Measurements from ENCODE around the gene S1PR5.

Gene S1PR5

GRCh38 chr19:10520652-10521318 is 3.5 kb upstream of the S1PR5 start:
- H3K4me1 ChIP-seq = peaks cover 24 to 48% (median 39%) of the 10 kb centered on the region in 10 experiments
- no peaks in the 10 kb centered on the region for H4K20me1 ChIP-seq
- H3K36me3 ChIP-seq = no peaks in the 10 kb centered on the region
- TF ChIP-seq Cebpa-rat (IDR thresholded peaks at IDR 0.05) = no peak
- H3K9me3 ChIP-seq (replicated peaks in 1 of 11) = no peaks in the 10 kb centered on the region
- peaks cover 0 to 29% (median 3%) of the 10 kb centered on the region in 11 experiments; a peak in 7 of 22 replicates for H3K27me3 ChIP-seq
- no peak overlapping the region for H3K9ac ChIP-seq
- H3K27ac ChIP-seq = no peak overlapping the region
- no peak overlapping the region for H3K4me2 ChIP-seq
- no peak overlapping the region for H3K4me3 ChIP-seq

- no peak overlapping the region for H3K27ac ChIP-seq
- H3K9ac ChIP-seq = peak overlapping the region in 3 of 11 experiments; percentile 73 to 78 (median 77); a peak in 2 of 22 replicates
- H3K4me2 ChIP-seq = peak overlapping the region in 9 of 11 experiments; percentile 90 to 99 (median 97); a peak in 19 of 22 replicates
- no peaks in the 10 kb centered on the region; a peak in 1 of 22 replicates for H4K20me1 ChIP-seq
- H3K4me3 ChIP-seq = no peak overlapping the region
- TF ChIP-seq Cebpa-rat (IDR thresholded peaks at IDR 0.05) = no peak
- peaks cover 24 to 62% (median 50%) of the 10 kb centered on the region in 10 experiments for H3K4me1 ChIP-seq
- peaks cover 0 to 29% (median 3%) of the 10 kb centered on the region in 11 experiments; a peak in 7 of 22 replicates for H3K27me3 ChIP-seq
- H3K36me3 ChIP-seq = no peaks in the 10 kb centered on the region; a peak in 1 of 22 replicates
- H3K9me3 ChIP-seq (replicated peaks in 1 of 11) = no peaks in the 10 kb centered on the region
Observed at GRCh38 chr19:10519421-10519820, 2.2 kb upstream of the S1PR5 start.

- peaks cover 0 to 35% (median 3%) of the 10 kb centered on the region in 11 experiments; a peak in 7 of 22 replicates for H3K27me3 ChIP-seq
- H3K4me2 ChIP-seq = peak overlapping the region; percentile 90 to 100 (median 97)
- H3K4me3 ChIP-seq = peak overlapping the region; percentile 56 to 74 (median 67)
- no peak for TF ChIP-seq Cebpa-rat (IDR thresholded peaks at IDR 0.05)
- H4K20me1 ChIP-seq = no peaks in the 10 kb centered on the region; a peak in 1 of 22 replicates
- no peaks in the 10 kb centered on the region for H3K9me3 ChIP-seq (replicated peaks in 1 of 11)
- H3K36me3 ChIP-seq = peaks cover 0 to 5% (median 0%) of the 10 kb centered on the region in 11 experiments; a peak in 2 of 22 replicates
- H3K9ac ChIP-seq = peak overlapping the region in 9 of 11 experiments; percentile 6 to 78 (median 69); a peak in 15 of 22 replicates
- H3K4me1 ChIP-seq = peaks cover 24 to 66% (median 55%) of the 10 kb centered on the region in 10 experiments
- H3K27ac ChIP-seq = peak overlapping the region in 2 of 11 experiments; percentile 3 to 20; a peak in 5 of 22 replicates
Observed at GRCh38 chr19:10518444-10519361, 1.5 kb upstream of the S1PR5 start.

- H3K27ac ChIP-seq = peak overlapping the region in 8 of 11 experiments; percentile 1 to 60 (median 28); a peak in 9 of 22 replicates
- H3K4me2 ChIP-seq = peak overlapping the region; percentile 90 to 100 (median 97)
Observed at GRCh38 chr19:10517760-10518443, 655 bp upstream of the S1PR5 start.

GRCh38 chr19:10516671-10517286 is 468 bp downstream of the S1PR5 start:
- H3K4me2 ChIP-seq = peak overlapping the region; percentile 90 to 100 (median 97)
- peak overlapping the region; percentile 42 to 78 (median 68); a peak in 21 of 22 replicates for H3K9ac ChIP-seq
- no peaks in the 10 kb centered on the region for H3K9me3 ChIP-seq (replicated peaks in 1 of 11)
- H3K36me3 ChIP-seq = peaks cover 0 to 8% (median 0%) of the 10 kb centered on the region in 11 experiments; a peak in 2 of 22 replicates
- H4K20me1 ChIP-seq = no peaks in the 10 kb centered on the region; a peak in 1 of 22 replicates
- H3K4me3 ChIP-seq = peak overlapping the region; percentile 56 to 74 (median 67)
- TF ChIP-seq Cebpa-rat (IDR thresholded peaks at IDR 0.05) = no peak
- peak overlapping the region in 7 of 11 experiments; percentile 12 to 60 (median 38); a peak in 12 of 22 replicates for H3K27ac ChIP-seq
- peaks cover 0 to 36% (median 3%) of the 10 kb centered on the region in 11 experiments; a peak in 7 of 22 replicates for H3K27me3 ChIP-seq
- peaks cover 33 to 81% (median 67%) of the 10 kb centered on the region in 10 experiments for H3K4me1 ChIP-seq

More at GRCh38 chr19:10517760-10518443, 655 bp upstream of the S1PR5 start:
- Histone ChIP-seq H3K4me1 (peaks cover 24 to 70% (median 55%) of the 10 kb centered on the region in 10 experiments), H4K20me1 (no peaks in the 10 kb centered on the region; a peak in 1 of 22 replicates), H3K4me3 (peak overlapping the region; percentile 56 to 74 (median 67)), H3K36me3 (peaks cover 0 to 8% (median 0%) of the 10 kb centered on the region in 11 experiments; a peak in 2 of 22 replicates), H3K9ac (peak overlapping the region; percentile 42 to 78 (median 68); a peak in 21 of 22 replicates), H3K9me3 (replicated peaks in 1 of 11) (no peaks in the 10 kb centered on the region), H3K27me3 (peaks cover 0 to 36% (median 3%) of the 10 kb centered on the region in 11 experiments; a peak in 7 of 22 replicates)
- no peak for TF ChIP-seq Cebpa-rat (IDR thresholded peaks at IDR 0.05)

GRCh38 chr19:10516064-10516385 is 1.2 kb downstream of the S1PR5 start:
- Histone ChIP-seq H3K4me1 (peaks cover 33 to 88% (median 71%) of the 10 kb centered on the region in 10 experiments), H3K4me3 (0 out of 20 replicates have a peak overlapping the region, but pooled peaks of 1 of the 10 experiments have one; percentile 59), H3K27me3 (peaks cover 0 to 36% (median 3%) of the 10 kb centered on the region in 11 experiments; a peak in 7 of 22 replicates), H3K36me3 (peaks cover 0 to 8% (median 0%) of the 10 kb centered on the region in 11 experiments; a peak in 2 of 22 replicates), H3K27ac (no peak overlapping the region), H4K20me1 (no peaks in the 10 kb centered on the region; a peak in 1 of 22 replicates), H3K4me2 (peak overlapping the region in 9 of 11 experiments; percentile 90 to 99 (median 97); a peak in 18 of 22 replicates), H3K9me3 (replicated peaks in 1 of 11) (no peaks in the 10 kb centered on the region), H3K9ac (peak overlapping the region in 5 of 11 experiments; percentile 2 to 78 (median 37); a peak in 6 of 22 replicates)
- no peak for TF ChIP-seq Cebpa-rat (IDR thresholded peaks at IDR 0.05)

- TF ChIP-seq Cebpa-rat (IDR thresholded peaks at IDR 0.05) = no peak
- no peaks in the 10 kb centered on the region for H3K9me3 ChIP-seq (replicated peaks in 1 of 11)
- peaks cover 0 to 8% (median 0%) of the 10 kb centered on the region in 11 experiments; a peak in 2 of 22 replicates for H3K36me3 ChIP-seq
- no peak overlapping the region for H3K4me3 ChIP-seq
- H3K4me2 ChIP-seq = peak overlapping the region in 9 of 11 experiments; percentile 1 to 99 (median 95); a peak in 13 of 22 replicates
- peak overlapping the region in 2 of 11 experiments; percentile 46 to 78; a peak in 2 of 22 replicates for H3K9ac ChIP-seq
- peaks cover 0 to 33% (median 3%) of the 10 kb centered on the region in 11 experiments; a peak in 7 of 22 replicates for H3K27me3 ChIP-seq
- no peaks in the 10 kb centered on the region; a peak in 1 of 22 replicates for H4K20me1 ChIP-seq
- H3K4me1 ChIP-seq = peaks cover 33 to 95% (median 84%) of the 10 kb centered on the region in 10 experiments
- no peak overlapping the region for H3K27ac ChIP-seq
Observed at GRCh38 chr19:10514211-10515145, 2.8 kb downstream of the S1PR5 start.

Measured in BLaER1 treated with 17β-estradiol and CSF1 and Interleukin-3, amounts not matched to agents 10 nM and 100 nM (cell line).